ENCODE measurements around the gene CHD6.

Gene CHD6

DNA sequence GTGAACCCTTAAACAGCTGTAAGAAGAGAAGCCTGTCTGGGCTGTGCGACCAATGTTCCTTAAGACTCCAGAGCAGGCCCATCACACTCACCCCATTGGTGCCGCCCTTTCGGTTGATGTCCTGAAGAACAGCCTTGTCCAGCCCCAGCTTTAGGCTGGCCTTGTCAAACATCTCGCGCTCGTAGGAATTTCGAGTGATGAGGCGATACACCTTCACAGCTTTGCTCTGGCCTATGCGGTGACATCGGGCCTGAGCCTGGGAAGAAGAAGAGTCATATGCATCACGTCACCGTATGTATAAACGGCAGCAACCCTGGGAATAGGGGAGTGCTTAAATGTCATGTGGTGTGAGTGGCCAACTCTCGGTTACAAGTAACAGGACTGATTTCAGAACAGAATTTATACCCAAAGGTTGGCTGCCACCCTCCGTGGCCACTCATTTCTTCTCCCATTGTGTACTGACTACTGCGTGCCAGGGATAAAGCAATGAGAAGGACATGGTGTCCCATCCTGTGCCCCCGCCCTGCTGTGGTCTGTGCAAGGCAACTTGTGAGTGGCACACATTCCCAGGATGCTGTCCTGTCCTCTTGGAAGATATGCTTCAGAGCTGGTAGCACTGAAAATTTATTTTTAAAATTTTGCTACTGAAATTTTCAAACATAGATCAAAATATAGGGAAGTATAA, 160.9 kb downstream of the CHD6 start:
- peaks cover 18% of the 10 kb centered on the region for H3K9me3 ChIP-seq (ENCODE audit: insufficient read depth, low read depth, low read length)
- H3K36me3 ChIP-seq (ENCODE audit: insufficient read depth, low read length), result peaks cover 84% of the 10 kb centered on the region
- H3K4me3 ChIP-seq (ENCODE audit: low read length), result no peak overlapping the region
- 97% methylated on average over 17 of the region's 17 CpGs for WGBS
- no peaks in the 10 kb centered on the region for H3K4me1 ChIP-seq (ENCODE audit: insufficient read depth, low read length)
- H3K9ac ChIP-seq (ENCODE audit: low read depth, low read length), result no peak overlapping the region
- H3K27ac ChIP-seq (ENCODE audit: low read depth, low read length), result no peak overlapping the region
- H3K27me3 ChIP-seq (ENCODE audit: insufficient read depth, low read length), result no peaks in the 10 kb centered on the region

DNA sequence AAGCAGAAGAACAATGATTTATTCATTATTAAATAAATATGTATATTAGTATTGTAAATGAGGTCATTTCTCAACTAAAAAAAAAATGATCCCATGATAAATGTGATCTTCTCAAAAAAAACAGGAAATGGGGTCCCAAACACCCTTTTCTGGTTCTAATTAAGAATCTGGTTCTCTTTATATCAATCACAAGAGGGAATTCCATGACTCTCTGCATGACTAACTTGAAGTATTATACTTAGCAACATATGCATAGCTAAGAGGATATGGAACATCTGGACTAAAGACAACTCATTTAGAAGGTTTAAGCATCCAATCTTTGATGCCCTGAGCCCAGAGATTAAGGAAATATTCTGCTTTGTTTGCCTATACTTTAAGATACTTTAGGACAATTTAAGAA, 161.8 kb downstream of the CHD6 start:
- Histone ChIP-seq H3K9me3 (ENCODE audit: insufficient read depth, low read depth, low read length) (peaks cover 9% of the 10 kb centered on the region), H3K36me3 (ENCODE audit: insufficient read depth, low read length) (peaks cover 84% of the 10 kb centered on the region), H3K4me1 (ENCODE audit: insufficient read depth, low read length) (no peaks in the 10 kb centered on the region), H3K9ac (ENCODE audit: low read depth, low read length) (no peak overlapping the region), H3K27me3 (ENCODE audit: insufficient read depth, low read length) (no peaks in the 10 kb centered on the region), H3K27ac (ENCODE audit: low read depth, low read length) (no peak overlapping the region), H3K4me3 (ENCODE audit: low read length) (no peak overlapping the region)

DNA sequence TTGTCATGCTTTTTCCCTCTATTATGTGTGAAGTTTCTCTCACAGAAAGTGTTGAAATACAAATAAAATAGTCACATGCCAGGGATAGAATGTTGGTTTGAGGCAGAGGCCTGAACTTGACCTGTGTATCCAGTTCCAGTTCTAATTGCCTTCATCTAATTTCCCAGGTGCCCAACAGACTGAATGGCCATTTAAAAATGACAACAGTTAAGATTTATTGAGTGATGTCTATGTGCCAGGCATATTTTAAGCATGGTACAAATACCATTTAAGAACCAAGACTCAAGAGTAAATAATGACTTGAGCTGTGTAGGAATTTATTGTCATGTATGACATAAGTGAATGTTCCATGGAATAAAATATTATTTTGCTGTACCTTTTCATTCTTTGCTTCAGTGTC, 163.9 kb downstream of the CHD6 start:
- H3K36me3 ChIP-seq (ENCODE audit: insufficient read depth, low read length), result peaks cover 94% of the 10 kb centered on the region
- no peaks in the 10 kb centered on the region for H3K4me1 ChIP-seq (ENCODE audit: insufficient read depth, low read length)

GRCh38 chr20:41453010-41453950, 164.9 kb downstream of the CHD6 start:
- no peaks in the 10 kb centered on the region for H3K9me3 ChIP-seq (ENCODE audit: insufficient read depth, low read depth, low read length)
- no peak overlapping the region for H3K9ac ChIP-seq (ENCODE audit: low read depth, low read length)
- H3K36me3 ChIP-seq (ENCODE audit: insufficient read depth, low read length), result peaks cover 99% of the 10 kb centered on the region
- H3K4me1 ChIP-seq (ENCODE audit: insufficient read depth, low read length), result no peaks in the 10 kb centered on the region
- no peak overlapping the region for H3K4me3 ChIP-seq (ENCODE audit: low read length)
- no peak overlapping the region for H3K27ac ChIP-seq (ENCODE audit: low read depth, low read length)
- H3K27me3 ChIP-seq (ENCODE audit: insufficient read depth, low read length), result no peaks in the 10 kb centered on the region
- WGBS, result 88% methylated on average over 12 of the region's 12 CpGs

More for the DNA sequence above, 163.9 kb downstream of the CHD6 start:
- Histone ChIP-seq H3K27ac (ENCODE audit: low read depth, low read length) (no peak overlapping the region), H3K9me3 (ENCODE audit: insufficient read depth, low read depth, low read length) (no peaks in the 10 kb centered on the region), H3K27me3 (ENCODE audit: insufficient read depth, low read length) (no peaks in the 10 kb centered on the region), H3K9ac (ENCODE audit: low read depth, low read length) (no peak overlapping the region), H3K4me3 (ENCODE audit: low read length) (no peak overlapping the region)

- peaks cover 99% of the 10 kb centered on the region for H3K36me3 ChIP-seq (ENCODE audit: insufficient read depth, low read length)
- no peaks in the 10 kb centered on the region for H3K9me3 ChIP-seq (ENCODE audit: insufficient read depth, low read depth, low read length)
- H3K9ac ChIP-seq (ENCODE audit: low read depth, low read length), result no peak overlapping the region
- WGBS, result 95% methylated on average over 6 of the region's 6 CpGs
- H3K27me3 ChIP-seq (ENCODE audit: insufficient read depth, low read length), result no peaks in the 10 kb centered on the region
- H3K4me1 ChIP-seq (ENCODE audit: insufficient read depth, low read length), result no peaks in the 10 kb centered on the region
- no peak overlapping the region for H3K27ac ChIP-seq (ENCODE audit: low read depth, low read length)
- no peak overlapping the region for H3K4me3 ChIP-seq (ENCODE audit: low read length)
These were observed 166.0 kb downstream of the CHD6 start for GRCh38 chr20:41452226-41452625.

DNA sequence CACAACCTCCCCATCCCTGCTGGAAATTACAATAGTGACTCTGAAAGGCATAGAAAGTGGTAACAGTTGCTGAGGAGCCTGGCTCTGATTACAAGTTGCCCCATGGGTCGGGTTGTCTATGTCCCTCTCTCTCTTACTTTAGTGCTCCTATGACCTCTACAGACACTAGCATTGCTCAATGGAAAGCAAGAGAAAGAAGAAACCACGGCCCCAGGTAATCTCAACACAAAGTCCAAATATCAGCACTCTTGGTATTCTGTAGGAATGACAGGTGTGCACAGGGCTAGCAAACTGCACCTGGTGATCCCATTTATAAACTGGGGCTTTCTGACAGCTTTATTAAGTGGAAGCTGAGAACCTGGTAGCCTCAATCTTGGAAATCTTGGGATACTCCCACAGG, 171.2 kb downstream of the CHD6 start:
- Histone ChIP-seq H3K9me3 (ENCODE audit: insufficient read depth, low read depth, low read length) (no peaks in the 10 kb centered on the region), H3K27me3 (ENCODE audit: insufficient read depth, low read length) (no peaks in the 10 kb centered on the region), H3K27ac (ENCODE audit: low read depth, low read length) (no peak overlapping the region), H3K4me3 (ENCODE audit: low read length) (no peak overlapping the region), H3K36me3 (ENCODE audit: insufficient read depth, low read length) (peaks cover 99% of the 10 kb centered on the region), H3K4me1 (ENCODE audit: insufficient read depth, low read length) (no peaks in the 10 kb centered on the region), H3K9ac (ENCODE audit: low read depth, low read length) (no peak overlapping the region)
- WGBS, result 90% methylated on average over 2 of the region's 2 CpGs

DNA sequence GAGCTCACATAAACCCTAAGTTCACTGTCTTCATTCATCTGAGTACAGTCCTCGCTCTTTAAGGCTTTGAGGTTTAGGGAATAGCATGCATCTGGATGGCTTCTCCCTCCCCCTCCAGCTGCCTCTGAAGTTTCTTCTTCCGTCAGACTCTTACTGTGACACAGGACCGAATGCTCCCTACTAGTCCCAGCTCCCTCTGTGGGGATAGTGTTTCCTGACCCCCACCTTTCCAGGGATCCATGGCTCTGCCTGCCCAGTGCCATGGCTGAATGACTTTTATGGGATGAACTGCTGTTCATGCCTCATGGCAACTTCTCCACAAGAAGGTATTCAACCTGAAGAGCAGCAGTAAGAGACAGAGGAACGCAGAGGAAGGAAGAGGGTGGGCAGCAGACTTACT, 171.7 kb downstream of the CHD6 start:
- H3K4me1 ChIP-seq (ENCODE audit: insufficient read depth, low read length), result no peaks in the 10 kb centered on the region
- WGBS, result 100% methylated on average over 3 of the region's 4 CpGs
- H3K9ac ChIP-seq (ENCODE audit: low read depth, low read length), result no peak overlapping the region
- no peaks in the 10 kb centered on the region for H3K9me3 ChIP-seq (ENCODE audit: insufficient read depth, low read depth, low read length)
- no peak overlapping the region for H3K27ac ChIP-seq (ENCODE audit: low read depth, low read length)
- H3K36me3 ChIP-seq (ENCODE audit: insufficient read depth, low read length), result peaks cover 99% of the 10 kb centered on the region
- no peak overlapping the region for H3K4me3 ChIP-seq (ENCODE audit: low read length)
- H3K27me3 ChIP-seq (ENCODE audit: insufficient read depth, low read length), result no peaks in the 10 kb centered on the region

- no peak overlapping the region for H3K4me3 ChIP-seq (ENCODE audit: low read length)
- no peaks in the 10 kb centered on the region for H3K9me3 ChIP-seq (ENCODE audit: insufficient read depth, low read depth, low read length)
- H3K36me3 ChIP-seq (ENCODE audit: insufficient read depth, low read length), result peaks cover 99% of the 10 kb centered on the region
- no peaks in the 10 kb centered on the region for H3K4me1 ChIP-seq (ENCODE audit: insufficient read depth, low read length)
- no peak overlapping the region for H3K9ac ChIP-seq (ENCODE audit: low read depth, low read length)
- H3K27ac ChIP-seq (ENCODE audit: low read depth, low read length), result no peak overlapping the region
- no peaks in the 10 kb centered on the region for H3K27me3 ChIP-seq (ENCODE audit: insufficient read depth, low read length)
These were observed 173.4 kb downstream of the CHD6 start for GRCh38 chr20:41444821-41445220.

GRCh38 chr20:41443691-41444090, 174.5 kb downstream of the CHD6 start:
- H3K27me3 ChIP-seq (ENCODE audit: insufficient read depth, low read length), result no peaks in the 10 kb centered on the region
- H3K9ac ChIP-seq (ENCODE audit: low read depth, low read length), result no peak overlapping the region
- H3K4me1 ChIP-seq (ENCODE audit: insufficient read depth, low read length), result no peaks in the 10 kb centered on the region
- H3K36me3 ChIP-seq (ENCODE audit: insufficient read depth, low read length), result peaks cover 97% of the 10 kb centered on the region
- H3K27ac ChIP-seq (ENCODE audit: low read depth, low read length), result no peak overlapping the region
- H3K9me3 ChIP-seq (ENCODE audit: insufficient read depth, low read depth, low read length), result no peaks in the 10 kb centered on the region
- H3K4me3 ChIP-seq (ENCODE audit: low read length), result no peak overlapping the region

GRCh38 chr20:41440882-41441281, 177.3 kb downstream of the CHD6 start:
- Histone ChIP-seq H3K36me3 (ENCODE audit: insufficient read depth, low read length) (peaks cover 96% of the 10 kb centered on the region), H3K9ac (ENCODE audit: low read depth, low read length) (no peak overlapping the region), H3K9me3 (ENCODE audit: insufficient read depth, low read depth, low read length) (no peaks in the 10 kb centered on the region), H3K4me1 (ENCODE audit: insufficient read depth, low read length) (no peaks in the 10 kb centered on the region), H3K4me3 (ENCODE audit: low read length) (no peak overlapping the region), H3K27ac (ENCODE audit: low read depth, low read length) (no peak overlapping the region), H3K27me3 (ENCODE audit: insufficient read depth, low read length) (no peaks in the 10 kb centered on the region)
- WGBS, result 94% methylated on average over 3 of the region's 3 CpGs

DNA sequence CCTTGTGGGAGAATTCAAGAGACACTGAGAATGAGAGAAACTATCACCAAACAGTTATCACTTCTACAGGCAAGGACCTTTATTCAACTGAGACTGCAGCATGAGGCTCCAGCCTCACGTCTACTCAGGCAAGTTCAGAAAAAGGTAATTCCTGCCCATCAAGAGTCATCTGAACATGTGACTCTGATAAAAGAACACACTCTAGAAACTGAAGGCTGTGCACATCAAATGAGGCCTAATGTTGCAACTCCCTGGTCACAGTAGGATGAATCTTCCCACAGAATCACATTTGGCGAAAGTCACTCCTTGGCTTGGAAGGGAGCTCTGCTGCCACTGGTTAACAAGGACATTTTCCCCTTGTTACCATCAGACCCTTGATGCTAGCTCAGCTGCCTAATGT, 180.3 kb downstream of the CHD6 start:
- Histone ChIP-seq H3K9me3 (ENCODE audit: insufficient read depth, low read depth, low read length) (no peaks in the 10 kb centered on the region), H3K36me3 (ENCODE audit: insufficient read depth, low read length) (peaks cover 91% of the 10 kb centered on the region), H3K27ac (ENCODE audit: low read depth, low read length) (no peak overlapping the region), H3K4me1 (ENCODE audit: insufficient read depth, low read length) (no peaks in the 10 kb centered on the region), H3K4me3 (ENCODE audit: low read length) (no peak overlapping the region), H3K27me3 (ENCODE audit: insufficient read depth, low read length) (no peaks in the 10 kb centered on the region), H3K9ac (ENCODE audit: low read depth, low read length) (no peak overlapping the region)
- 70% methylated on average over 2 of the region's 2 CpGs for WGBS
